A673 (cell line): ENCODE measurements around the gene FOXN3.
"Not testable (repeated sequence)": the region's sequence is repeated elsewhere in the genome, so short reads cannot be mapped to it uniquely, and the experiment has no call there.

ENCODE experiments used
- CTCF ChIP-seq: fragments of 300-800, 200-600 bp; sonication (generic); conservative IDR thresholded peaks from 2 replicates; pipeline ENCODE4 v1.5.1; 2017; ENCODE audit warnings: low read depth, mild to moderate bottlenecking, antibody characterized with exemption, low read length, moderate library complexity, mixed read lengths
- EZH2 ChIP-seq: fragments of 200-600 bp; sonication (generic); IDR thresholded peaks from 2 replicates; pipeline ENCODE4 v1.6.1; 2017; ENCODE audit warnings: borderline replicate concordance, low read depth, mild to moderate bottlenecking, mixed read lengths, antibody characterized with exemption, low read length; ENCODE audit not compliant: poor library complexity, severe bottlenecking

- TF ChIP-seq EZH2, CTCF: not testable (repeated sequence)
These were observed 258.9 kb downstream of the FOXN3 start for GRCh38 chr14:89158104-89158503.
